Measurements from ENCODE around the gene CERT1. TPM values are rescaled to one million over a fixed set of nuclear protein-coding genes. Genes with fewer than 3 reads are reported as not detected.

The CERT1 gene
- polyA plus RNA-seq, 3 donors: 16.6 to 50.5 (median 45.9) TPM

DNA sequence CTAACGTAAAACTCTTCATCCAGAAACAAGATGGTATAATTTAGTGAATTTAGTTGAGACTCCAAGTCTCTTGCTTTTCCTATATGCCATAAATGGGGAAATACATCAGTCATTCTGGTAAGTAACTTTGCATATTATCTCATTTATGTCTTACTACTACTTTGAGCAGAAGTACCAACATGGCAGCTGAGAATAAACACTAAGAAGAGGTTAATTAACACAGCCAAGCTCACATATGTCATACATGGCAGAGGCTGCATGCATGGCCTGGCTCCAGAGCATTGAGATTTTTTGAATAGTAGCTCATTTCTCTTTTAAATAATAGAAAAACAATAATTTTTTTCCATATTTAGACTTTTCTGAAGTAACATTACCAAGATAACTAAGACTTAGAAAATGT is 54.3 kb downstream of the CERT1 start:
- WGBS (ENCODE audit: insufficient coverage): no CpG with 5 or more reads among the region's 1 CpG
- Mint-ChIP-seq H3K4me1 (peaks cover 15% of the 10 kb centered on the region), H3K9me3 (peaks cover 0 to 6% (median 0%) of the 10 kb centered on the region in 7 donors), H3K27me3 (ENCODE audit: low read depth in 3 of 3) (no peaks in the 10 kb centered on the region), H3K36me3 (peaks cover 42 to 45% of the 10 kb centered on the region in 2 donors), H3K4me3 (no peak overlapping the region), H3K27ac (no peak overlapping the region)
- Histone ChIP-seq H3K4me1 (ENCODE audit: control insufficient read depth in 1 of 2, insufficient read depth in 2 of 2, low read length in 2 of 2) (peaks cover 11 to 14% of the 10 kb centered on the region in 2 donors), H3K9me3 (replicated peaks in 1 of 2; ENCODE audit: control insufficient read depth in 1 of 2, insufficient read depth in 1 of 2, low read length in 2 of 2) (no peaks in the 10 kb centered on the region), H3K27ac (ENCODE audit: low read depth in 1 of 2, low read length in 2 of 2) (no peak overlapping the region), H3K9ac (ENCODE audit: insufficient read depth, low read length, poor library complexity, severe bottlenecking) (no peak overlapping the region), H3K27me3 (ENCODE audit: control insufficient read depth in 2 of 2, insufficient read depth in 2 of 2, low read length in 2 of 2) (no peaks in the 10 kb centered on the region), H3K36me3 (replicated peaks in 1 of 2; ENCODE audit: control insufficient read depth in 1 of 2, insufficient read depth in 2 of 2, low read length in 2 of 2) (peaks cover 11 to 51% of the 10 kb centered on the region in 2 donors), H3K79me2 (ENCODE audit: insufficient read depth, low read length) (peaks cover 68% of the 10 kb centered on the region), H2AFZ (ENCODE audit: insufficient read depth, low read depth, low read length, poor library complexity, severe bottlenecking) (no peak overlapping the region), H3K4me3 (replicated peaks in 1 of 3; ENCODE audit: low read depth in 2 of 3, low read length in 3 of 3) (no peak overlapping the region), H4K20me1 (ENCODE audit: insufficient read depth, low read length) (peaks cover 97% of the 10 kb centered on the region), H3K4me2 (replicated peaks; ENCODE audit: extremely low read depth, low read length, poor library complexity, severe bottlenecking) (no peak overlapping the region)
- TF ChIP-seq, protein P1, sequence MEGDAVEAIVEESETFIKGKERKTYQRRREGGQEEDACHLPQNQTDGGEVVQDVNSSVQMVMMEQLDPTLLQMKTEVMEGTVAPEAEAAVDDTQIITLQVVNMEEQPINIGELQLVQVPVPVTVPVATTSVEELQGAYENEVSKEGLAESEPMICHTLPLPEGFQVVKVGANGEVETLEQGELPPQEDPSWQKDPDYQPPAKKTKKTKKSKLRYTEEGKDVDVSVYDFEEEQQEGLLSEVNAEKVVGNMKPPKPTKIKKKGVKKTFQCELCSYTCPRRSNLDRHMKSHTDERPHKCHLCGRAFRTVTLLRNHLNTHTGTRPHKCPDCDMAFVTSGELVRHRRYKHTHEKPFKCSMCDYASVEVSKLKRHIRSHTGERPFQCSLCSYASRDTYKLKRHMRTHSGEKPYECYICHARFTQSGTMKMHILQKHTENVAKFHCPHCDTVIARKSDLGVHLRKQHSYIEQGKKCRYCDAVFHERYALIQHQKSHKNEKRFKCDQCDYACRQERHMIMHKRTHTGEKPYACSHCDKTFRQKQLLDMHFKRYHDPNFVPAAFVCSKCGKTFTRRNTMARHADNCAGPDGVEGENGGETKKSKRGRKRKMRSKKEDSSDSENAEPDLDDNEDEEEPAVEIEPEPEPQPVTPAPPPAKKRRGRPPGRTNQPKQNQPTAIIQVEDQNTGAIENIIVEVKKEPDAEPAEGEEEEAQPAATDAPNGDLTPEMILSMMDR (IDR thresholded peaks at IDR 0.05): no peak
- no peak for DNase-seq
- intact Hi-C loops (cut with micrococcal nuclease): loop anchor here in 1 of 2 donors (5.0 kb wide), 1 partner anchor 40 kb away; no protein-coding TSS in a partner anchor

DNA sequence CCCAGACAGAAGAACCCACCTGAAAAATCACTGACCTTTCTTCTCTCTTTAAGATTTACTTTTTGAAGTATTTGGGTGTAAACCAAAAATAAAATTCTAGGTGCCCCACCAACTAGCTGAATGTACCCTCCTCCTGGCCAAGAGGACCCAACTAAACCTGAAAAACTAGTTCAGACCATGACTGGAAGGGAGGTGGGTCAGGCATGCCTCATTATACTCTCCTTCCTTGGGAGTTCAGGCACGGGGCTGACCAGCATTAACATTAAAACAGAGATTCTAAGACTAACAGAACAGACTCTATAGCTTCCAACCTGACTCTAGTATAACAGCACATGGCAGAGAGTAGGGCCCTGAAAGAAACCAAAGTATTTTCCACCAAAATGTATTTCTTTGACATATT is 61.4 kb downstream of the CERT1 start:
- intact Hi-C loops (cut with micrococcal nuclease): no loop called here
- Histone ChIP-seq H3K4me1 (ENCODE audit: control insufficient read depth in 1 of 2, insufficient read depth in 2 of 2, low read length in 2 of 2) (no peaks in the 10 kb centered on the region), H3K27ac (ENCODE audit: low read depth in 1 of 2, low read length in 2 of 2) (no peak overlapping the region), H3K27me3 (ENCODE audit: control insufficient read depth in 2 of 2, insufficient read depth in 2 of 2, low read length in 2 of 2) (no peaks in the 10 kb centered on the region), H3K36me3 (replicated peaks in 1 of 2; ENCODE audit: control insufficient read depth in 1 of 2, insufficient read depth in 2 of 2, low read length in 2 of 2) (peaks cover 10 to 77% of the 10 kb centered on the region in 2 donors), H4K20me1 (ENCODE audit: insufficient read depth, low read length) (peaks cover 72% of the 10 kb centered on the region), H3K9me3 (replicated peaks in 1 of 2; ENCODE audit: control insufficient read depth in 1 of 2, insufficient read depth in 1 of 2, low read length in 2 of 2) (peaks cover 15 to 19% of the 10 kb centered on the region in 2 donors), H3K79me2 (ENCODE audit: insufficient read depth, low read length) (peaks cover 55% of the 10 kb centered on the region), H3K4me3 (replicated peaks in 1 of 3; ENCODE audit: low read depth in 2 of 3, low read length in 3 of 3) (no peak overlapping the region), H2AFZ (ENCODE audit: insufficient read depth, low read depth, low read length, poor library complexity, severe bottlenecking) (no peak overlapping the region), H3K4me2 (replicated peaks; ENCODE audit: extremely low read depth, low read length, poor library complexity, severe bottlenecking) (no peak overlapping the region), H3K9ac (ENCODE audit: insufficient read depth, low read length, poor library complexity, severe bottlenecking) (no peak overlapping the region)
- WGBS (ENCODE audit: insufficient coverage): no CpG with 5 or more reads among the region's 1 CpG
- TF ChIP-seq, protein P1 (IDR thresholded peaks at IDR 0.05): no peak
- DNase-seq: no peak
- Mint-ChIP-seq H3K4me1 (no peaks in the 10 kb centered on the region), H3K9me3 (peaks cover 13 to 35% (median 22%) of the 10 kb centered on the region in 7 donors), H3K36me3 (peaks cover 49 to 51% of the 10 kb centered on the region in 2 donors), H3K4me3 (no peak overlapping the region), H3K27ac (peak overlapping the region in 1 of 7 donors; percentile 14), H3K27me3 (ENCODE audit: low read depth in 3 of 3) (peaks cover 0 to 2% (median 0%) of the 10 kb centered on the region in 3 donors)
